GM21576 (cell line): ENCODE measurements around the gene HPS1.
A peak's percentile ranks its signal among the peaks of the same experiment; 100 is the strongest.

Experiments
- ATAC-seq: cut with Tn5 transposase; IDR thresholded peaks from one replicate; pipeline ENCODE4 v1.9.1; 2021; ENCODE audit warnings: mild to moderate bottlenecking, moderate library complexity; ENCODE audit not compliant: unreplicated experiment

HPS1 gene

GRCh38 chr10:98465866-98466265, 19.1 kb upstream of the HPS1 start:
- no peak for ATAC-seq

GRCh38 chr10:98463976-98464754, 17.4 kb upstream of the HPS1 start:
- no peak for ATAC-seq

GRCh38 chr10:98463016-98463415, 16.3 kb upstream of the HPS1 start:
- ATAC-seq, result no peak

- no peak for ATAC-seq
These were observed 14.7 kb upstream of the HPS1 start for GRCh38 chr10:98461500-98461842.

GRCh38 chr10:98460837-98461499, 14.2 kb upstream of the HPS1 start:
- ATAC-seq, result no peak

- ATAC-seq, result no peak
These were observed 12.4 kb upstream of the HPS1 start for GRCh38 chr10:98458809-98459784.

GRCh38 chr10:98457721-98458120, 11.0 kb upstream of the HPS1 start:
- ATAC-seq, result no peak

- no peak for ATAC-seq
These were observed 10.1 kb upstream of the HPS1 start for GRCh38 chr10:98456686-98457482.

GRCh38 chr10:98456043-98456570, 9.4 kb upstream of the HPS1 start:
- no peak for ATAC-seq

- ATAC-seq, result no peak
These were observed 7.0 kb upstream of the HPS1 start for GRCh38 chr10:98453729-98454128.

- no peak for ATAC-seq
These were observed 3.9 kb upstream of the HPS1 start for GRCh38 chr10:98450618-98451017.

- no peak for ATAC-seq
These were observed 2.6 kb upstream of the HPS1 start for GRCh38 chr10:98449287-98449686.

GRCh38 chr10:98446151-98446660, 529 bp downstream of the HPS1 start:
- peak; percentile 38 for ATAC-seq

- no peak for ATAC-seq
These were observed 1.4 kb downstream of the HPS1 start for GRCh38 chr10:98445200-98445812.

- peak; percentile 31 for ATAC-seq
These were observed 2.3 kb downstream of the HPS1 start for GRCh38 chr10:98444314-98445006.

- ATAC-seq, result no peak
These were observed 8.0 kb downstream of the HPS1 start for GRCh38 chr10:98438715-98439114.

- no peak for ATAC-seq
These were observed 10.0 kb downstream of the HPS1 start for GRCh38 chr10:98436704-98437103.

GRCh38 chr10:98435178-98435577, 11.6 kb downstream of the HPS1 start:
- ATAC-seq, result no peak
